ENCODE measurements around the gene AHCY.
A peak's percentile ranks its signal among the peaks of the same experiment; 100 is the strongest.

AHCY gene

GRCh38 chr20:34301587-34302311, 1.4 kb downstream of the AHCY start:
- Histone ChIP-seq H3K79me1 (ENCODE audit: low read depth, low read length) (peaks cover 11% of the 10 kb centered on the region), H3K4me3 (ENCODE audit: low read length in 2 of 2) (peak overlapping the region in 1 of 2 donors; percentile 80), H3K36me3 (replicated peaks in 1 of 2; ENCODE audit: control insufficient read depth in 2 of 2, insufficient read depth in 2 of 2, low read length in 2 of 2) (peaks cover 3 to 34% of the 10 kb centered on the region in 2 donors), H2BK120ac (ENCODE audit: low read depth, low read length) (no peak overlapping the region), H3K9me3 (replicated peaks in 1 of 2; ENCODE audit: control insufficient read depth in 2 of 2, insufficient read depth in 1 of 2, low read depth in 1 of 2, low read length in 2 of 2) (peaks cover 2 to 3% of the 10 kb centered on the region in 2 donors), H3K27ac (replicated peaks; ENCODE audit: low read length) (no peak overlapping the region), H3K18ac (ENCODE audit: low read length) (no peak overlapping the region), H3K14ac (ENCODE audit: low read length) (no peak overlapping the region), H4K91ac (ENCODE audit: low read depth, low read length, poor library complexity) (no peak overlapping the region), H2AFZ (ENCODE audit: low read length) (no peak overlapping the region), H4K8ac (ENCODE audit: low read depth, low read length) (no peak overlapping the region), H3K4ac (ENCODE audit: low read length) (no peak overlapping the region), H2BK15ac (ENCODE audit: low read length) (no peak overlapping the region), H3K23ac (ENCODE audit: low read depth, low read length, poor library complexity) (no peak overlapping the region), H3K4me1 (ENCODE audit: control insufficient read depth in 2 of 2, insufficient read depth in 1 of 2, low read depth in 1 of 2, low read length in 2 of 2) (peaks cover 3 to 13% of the 10 kb centered on the region in 2 donors), H2BK12ac (ENCODE audit: low read length) (no peak overlapping the region), H3K27me3 (ENCODE audit: control insufficient read depth in 3 of 3, insufficient read depth in 3 of 3, low read depth in 1 of 3, low read length in 3 of 3) (no peaks in the 10 kb centered on the region), H2BK5ac (ENCODE audit: low read length) (no peak overlapping the region), H2AK5ac (ENCODE audit: low read depth, low read length) (no peak overlapping the region), H3K9ac (ENCODE audit: low read depth, low read length, poor library complexity) (no peak overlapping the region), H3K4me2 (ENCODE audit: insufficient read depth, low read length, poor library complexity, severe bottlenecking) (peak overlapping the region; percentile 70)
- no peak for DNase-seq (ENCODE audit: low spot score)
- WGBS, 2 donors (ENCODE audit: extremely low coverage in 2 of 2, insufficient read length in 2 of 2, insufficient replicate concordance in 1 of 2) = no CpG with 5 or more reads among the region's 17 CpGs

GRCh38 chr20:34300809-34301586, 2.2 kb downstream of the AHCY start:
- H3K27ac ChIP-seq (replicated peaks; ENCODE audit: low read length) = no peak overlapping the region
- H2AK5ac ChIP-seq (ENCODE audit: low read depth, low read length) = no peak overlapping the region
- no peak overlapping the region for H2BK5ac ChIP-seq (ENCODE audit: low read length)
- no peak overlapping the region for H2BK15ac ChIP-seq (ENCODE audit: low read length)
- H4K91ac ChIP-seq (ENCODE audit: low read depth, low read length, poor library complexity) = no peak overlapping the region
- H3K18ac ChIP-seq (ENCODE audit: low read length) = no peak overlapping the region
- H2BK120ac ChIP-seq (ENCODE audit: low read depth, low read length) = no peak overlapping the region
- H3K9ac ChIP-seq (ENCODE audit: low read depth, low read length, poor library complexity) = no peak overlapping the region
- H3K4me2 ChIP-seq (ENCODE audit: insufficient read depth, low read length, poor library complexity, severe bottlenecking) = no peak overlapping the region
- H3K14ac ChIP-seq (ENCODE audit: low read length) = no peak overlapping the region
- no peak overlapping the region for H3K4ac ChIP-seq (ENCODE audit: low read length)
- no peak overlapping the region for H3K23ac ChIP-seq (ENCODE audit: low read depth, low read length, poor library complexity)
- no peak overlapping the region for H2AFZ ChIP-seq (ENCODE audit: low read length)
- H3K4me3 ChIP-seq (ENCODE audit: low read length in 2 of 2) = peak overlapping the region in 1 of 2 donors; percentile 80
- H3K36me3 ChIP-seq (replicated peaks in 1 of 2; ENCODE audit: control insufficient read depth in 2 of 2, insufficient read depth in 2 of 2, low read length in 2 of 2) = peaks cover 3 to 41% of the 10 kb centered on the region in 2 donors
- DNase-seq (ENCODE audit: low spot score) = no peak
- H4K8ac ChIP-seq (ENCODE audit: low read depth, low read length) = no peak overlapping the region
- H3K79me1 ChIP-seq (ENCODE audit: low read depth, low read length) = peaks cover 11% of the 10 kb centered on the region
- H3K27me3 ChIP-seq (ENCODE audit: control insufficient read depth in 3 of 3, insufficient read depth in 3 of 3, low read depth in 1 of 3, low read length in 3 of 3) = no peaks in the 10 kb centered on the region
- peaks cover 2 to 3% of the 10 kb centered on the region in 2 donors for H3K9me3 ChIP-seq (replicated peaks in 1 of 2; ENCODE audit: control insufficient read depth in 2 of 2, insufficient read depth in 1 of 2, low read depth in 1 of 2, low read length in 2 of 2)
- H3K4me1 ChIP-seq (ENCODE audit: control insufficient read depth in 2 of 2, insufficient read depth in 1 of 2, low read depth in 1 of 2, low read length in 2 of 2) = peaks cover 3 to 13% of the 10 kb centered on the region in 2 donors
- no peak overlapping the region for H2BK12ac ChIP-seq (ENCODE audit: low read length)
- WGBS, 2 donors (ENCODE audit: extremely low coverage in 2 of 2, insufficient read length in 2 of 2, insufficient replicate concordance in 1 of 2) = no CpG with 5 or more reads among the region's 7 CpGs

GRCh38 chr20:34300256-34300806, 2.8 kb downstream of the AHCY start:
- Histone ChIP-seq H4K91ac (ENCODE audit: low read depth, low read length, poor library complexity) (no peak overlapping the region), H3K4me1 (ENCODE audit: control insufficient read depth in 2 of 2, insufficient read depth in 1 of 2, low read depth in 1 of 2, low read length in 2 of 2) (peaks cover 3 to 13% of the 10 kb centered on the region in 2 donors), H2BK15ac (ENCODE audit: low read length) (no peak overlapping the region), H3K79me1 (ENCODE audit: low read depth, low read length) (peaks cover 12% of the 10 kb centered on the region), H3K18ac (ENCODE audit: low read length) (no peak overlapping the region), H4K8ac (ENCODE audit: low read depth, low read length) (no peak overlapping the region), H3K4me3 (ENCODE audit: low read length in 2 of 2) (no peak overlapping the region), H3K27me3 (ENCODE audit: control insufficient read depth in 3 of 3, insufficient read depth in 3 of 3, low read depth in 1 of 3, low read length in 3 of 3) (no peaks in the 10 kb centered on the region), H3K4ac (ENCODE audit: low read length) (no peak overlapping the region), H3K27ac (replicated peaks; ENCODE audit: low read length) (no peak overlapping the region), H3K4me2 (ENCODE audit: insufficient read depth, low read length, poor library complexity, severe bottlenecking) (no peak overlapping the region), H3K36me3 (replicated peaks in 1 of 2; ENCODE audit: control insufficient read depth in 2 of 2, insufficient read depth in 2 of 2, low read length in 2 of 2) (peaks cover 3 to 47% of the 10 kb centered on the region in 2 donors), H2BK12ac (ENCODE audit: low read length) (no peak overlapping the region), H3K9me3 (replicated peaks in 1 of 2; ENCODE audit: control insufficient read depth in 2 of 2, insufficient read depth in 1 of 2, low read depth in 1 of 2, low read length in 2 of 2) (peaks cover 2 to 3% of the 10 kb centered on the region in 2 donors), H3K9ac (ENCODE audit: low read depth, low read length, poor library complexity) (no peak overlapping the region), H2AK5ac (ENCODE audit: low read depth, low read length) (no peak overlapping the region), H2BK5ac (ENCODE audit: low read length) (no peak overlapping the region), H2AFZ (ENCODE audit: low read length) (no peak overlapping the region), H3K23ac (ENCODE audit: low read depth, low read length, poor library complexity) (no peak overlapping the region), H3K14ac (ENCODE audit: low read length) (no peak overlapping the region), H2BK120ac (ENCODE audit: low read depth, low read length) (no peak overlapping the region)
- no CpG with 5 or more reads among the region's 3 CpGs for WGBS, 2 donors (ENCODE audit: extremely low coverage in 2 of 2, insufficient read length in 2 of 2, insufficient replicate concordance in 1 of 2)
- DNase-seq (ENCODE audit: low spot score) = no peak
